A549 treated with CORT108297 at 1 μM for 4 hours (cell line): ENCODE measurements around the gene POU5F2. TPM values are rescaled to one million over a fixed set of nuclear protein-coding genes. Genes with fewer than 3 reads are reported as not detected.

Experiments
- total RNA-seq: library from RNA; stranded (reverse); fragments of 200-300 nt; extraction: Qiagen RNA extraction; gene quantifications from 5 replicates; pipeline ENCODE4 v1.2.3, GENCODE V29; 2022

The POU5F2 gene, protein sequence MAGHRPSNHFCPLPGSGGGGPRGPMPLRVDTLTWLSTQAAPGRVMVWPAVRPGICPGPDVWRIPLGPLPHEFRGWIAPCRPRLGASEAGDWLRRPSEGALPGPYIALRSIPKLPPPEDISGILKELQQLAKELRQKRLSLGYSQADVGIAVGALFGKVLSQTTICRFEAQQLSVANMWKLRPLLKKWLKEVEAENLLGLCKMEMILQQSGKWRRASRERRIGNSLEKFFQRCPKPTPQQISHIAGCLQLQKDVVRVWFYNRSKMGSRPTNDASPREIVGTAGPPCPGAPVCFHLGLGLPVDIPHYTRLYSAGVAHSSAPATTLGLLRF
- 0.01 TPM in 1 of 5 replicates, not detected in the others for total RNA-seq

DNA sequence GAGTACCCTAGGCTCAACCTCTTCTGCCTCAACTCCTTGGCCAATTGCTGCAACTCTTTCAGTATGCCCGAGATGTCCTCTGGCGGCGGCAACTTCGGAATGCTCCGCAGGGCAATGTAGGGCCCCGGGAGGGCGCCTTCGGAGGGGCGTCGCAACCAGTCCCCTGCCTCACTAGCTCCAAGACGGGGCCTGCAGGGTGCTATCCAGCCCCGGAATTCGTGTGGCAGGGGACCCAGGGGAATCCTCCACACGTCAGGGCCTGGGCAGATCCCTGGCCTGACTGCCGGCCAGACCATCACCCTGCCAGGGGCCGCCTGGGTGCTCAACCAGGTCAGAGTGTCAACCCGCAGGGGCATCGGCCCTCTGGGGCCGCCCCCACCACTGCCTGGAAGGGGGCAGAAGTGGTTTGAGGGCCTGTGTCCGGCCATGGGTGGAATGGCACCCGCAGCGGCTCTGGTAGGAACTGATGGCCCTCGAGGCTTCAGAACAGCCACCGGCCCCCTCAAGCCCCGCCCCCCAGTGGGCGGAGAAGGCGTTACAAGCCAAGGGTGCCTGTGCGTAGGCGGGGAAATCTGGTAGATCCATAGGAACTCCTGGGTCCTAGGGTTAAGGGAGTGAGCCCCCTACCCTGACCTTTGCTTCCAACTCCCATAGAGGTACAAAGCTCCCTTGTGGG lies at the start of gene POU5F2:
POU5F2 (minus strand) TSS at position 465 of the 676 bp plus-strand sequence; CDS start at position 428, 37 bp downstream.

Other genes starting within 250 kb of the POU5F2 start
- 3.8 to 4.6 TPM (median 4.0 TPM) in 5 replicates for gene NR2F1-AS1, start 160.4 kb downstream of the POU5F2 start, total RNA-seq
- gene NR2F1, start 158.4 kb downstream of the POU5F2 start, total RNA-seq: 3.8 to 5.7 TPM (median 4.7 TPM) in 5 replicates